NCI-H187 (cell line): ENCODE results near the gene OS9.

ENCODE experiments used
- DNase-seq, 2 experiments: peaks; one replicate each; lab custom pipeline; 2025; lab: John Stamatoyannopoulos, UW

OS9 gene

DNA sequence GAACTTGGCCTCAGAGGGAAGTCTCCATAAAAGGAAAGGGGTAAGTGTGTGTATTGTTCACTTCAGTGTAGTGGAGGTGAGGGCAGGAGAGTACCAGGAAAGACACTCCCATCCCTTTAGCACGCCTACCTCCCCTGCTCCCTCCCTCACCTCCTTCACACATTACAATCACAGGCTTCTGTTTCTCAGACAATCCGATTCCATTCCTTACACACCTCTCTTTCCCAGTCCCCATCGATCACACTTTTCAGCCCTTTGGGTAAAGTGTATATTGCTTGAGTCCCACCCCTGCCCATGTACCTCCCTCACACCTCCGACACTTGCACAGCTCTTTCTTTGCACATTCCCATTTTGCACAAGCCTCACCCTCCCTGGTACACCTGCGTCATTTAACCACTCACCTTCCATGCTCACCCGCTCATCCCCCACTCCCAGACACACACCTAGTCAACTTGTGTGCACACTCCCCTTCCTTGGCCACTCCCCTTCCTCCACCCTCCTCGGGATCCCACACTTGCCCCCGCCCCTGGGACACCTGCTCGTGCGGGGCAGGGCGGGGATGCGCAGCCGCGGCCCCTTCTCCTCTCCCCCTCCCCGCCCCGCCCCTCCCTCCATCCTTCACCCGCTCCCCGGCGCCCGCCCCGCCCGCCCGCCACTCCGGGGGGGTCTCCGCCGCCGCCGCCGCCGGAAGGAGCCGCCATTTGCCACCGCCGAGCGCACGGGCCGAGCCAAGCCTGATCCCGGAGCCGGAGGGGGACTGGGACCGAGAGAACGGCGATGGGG, 60.7 kb downstream of the OS9 start, which contains the start of gene MARCHF9:
Gene MARCHF9 (plus strand): TSS at position 693 of the 783 bp plus-strand sequence. CDS start 426 bp downstream, outside the sequence.
- peak; percentile 89 to 95 for DNase-seq

DNA sequence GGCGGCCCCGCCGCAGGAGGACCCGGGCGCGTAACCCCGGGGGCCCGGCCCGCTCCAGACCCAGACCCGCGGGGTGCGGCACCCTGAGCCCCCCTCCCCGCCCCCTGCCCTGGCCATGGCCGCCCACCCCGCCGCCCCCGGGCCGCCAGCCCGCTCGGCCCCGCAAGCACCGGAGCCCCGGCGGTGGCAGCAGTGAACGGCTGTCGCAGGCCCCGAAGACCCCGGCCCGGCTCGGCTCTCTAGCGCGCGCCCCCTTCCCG, 61.2 kb downstream of the OS9 start:
- DNase-seq: no peak

DNA sequence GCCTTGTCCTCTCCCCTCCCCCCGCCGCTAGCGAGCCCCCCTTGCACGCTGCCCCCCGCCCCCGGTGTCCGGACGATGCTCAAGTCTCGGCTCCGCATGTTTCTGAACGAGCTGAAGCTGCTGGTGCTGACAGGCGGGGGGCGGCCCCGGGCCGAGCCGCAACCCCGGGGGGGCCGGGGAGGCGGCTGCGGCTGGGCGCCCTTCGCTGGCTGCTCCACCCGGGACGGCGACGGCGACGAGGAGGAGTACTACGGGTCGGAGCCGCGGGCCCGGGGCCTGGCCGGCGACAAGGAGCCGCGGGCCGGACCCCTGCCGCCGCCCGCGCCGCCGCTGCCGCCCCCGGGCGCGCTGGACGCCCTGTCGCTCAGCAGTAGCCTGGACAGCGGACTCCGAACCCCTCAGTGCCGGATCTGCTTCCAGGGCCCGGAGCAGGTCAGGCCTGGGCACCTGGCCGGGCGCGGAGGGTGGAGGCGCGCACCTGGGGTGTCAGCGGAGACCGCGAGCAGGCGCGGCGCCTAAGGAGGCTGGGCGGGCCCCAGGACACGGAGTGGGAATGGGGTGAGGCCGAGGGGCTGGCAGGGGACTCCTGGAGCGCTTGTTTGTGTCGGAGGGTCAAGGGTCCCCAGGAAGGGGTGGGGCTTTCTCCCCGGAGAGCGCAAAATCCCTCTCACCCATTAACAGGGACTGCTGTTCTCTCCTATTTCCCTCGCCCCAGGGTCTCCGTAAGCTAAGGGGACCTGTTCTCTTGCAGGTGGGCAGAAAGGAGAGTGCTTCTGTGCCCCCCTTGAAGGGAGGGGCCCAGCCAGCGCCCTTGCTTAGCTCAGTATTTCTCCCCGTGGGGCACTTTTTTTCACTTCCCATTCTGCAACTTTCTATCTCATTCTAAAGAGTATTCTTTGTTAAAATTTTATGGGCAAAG, 61.8 kb downstream of the OS9 start:
- no peak for DNase-seq

DNA sequence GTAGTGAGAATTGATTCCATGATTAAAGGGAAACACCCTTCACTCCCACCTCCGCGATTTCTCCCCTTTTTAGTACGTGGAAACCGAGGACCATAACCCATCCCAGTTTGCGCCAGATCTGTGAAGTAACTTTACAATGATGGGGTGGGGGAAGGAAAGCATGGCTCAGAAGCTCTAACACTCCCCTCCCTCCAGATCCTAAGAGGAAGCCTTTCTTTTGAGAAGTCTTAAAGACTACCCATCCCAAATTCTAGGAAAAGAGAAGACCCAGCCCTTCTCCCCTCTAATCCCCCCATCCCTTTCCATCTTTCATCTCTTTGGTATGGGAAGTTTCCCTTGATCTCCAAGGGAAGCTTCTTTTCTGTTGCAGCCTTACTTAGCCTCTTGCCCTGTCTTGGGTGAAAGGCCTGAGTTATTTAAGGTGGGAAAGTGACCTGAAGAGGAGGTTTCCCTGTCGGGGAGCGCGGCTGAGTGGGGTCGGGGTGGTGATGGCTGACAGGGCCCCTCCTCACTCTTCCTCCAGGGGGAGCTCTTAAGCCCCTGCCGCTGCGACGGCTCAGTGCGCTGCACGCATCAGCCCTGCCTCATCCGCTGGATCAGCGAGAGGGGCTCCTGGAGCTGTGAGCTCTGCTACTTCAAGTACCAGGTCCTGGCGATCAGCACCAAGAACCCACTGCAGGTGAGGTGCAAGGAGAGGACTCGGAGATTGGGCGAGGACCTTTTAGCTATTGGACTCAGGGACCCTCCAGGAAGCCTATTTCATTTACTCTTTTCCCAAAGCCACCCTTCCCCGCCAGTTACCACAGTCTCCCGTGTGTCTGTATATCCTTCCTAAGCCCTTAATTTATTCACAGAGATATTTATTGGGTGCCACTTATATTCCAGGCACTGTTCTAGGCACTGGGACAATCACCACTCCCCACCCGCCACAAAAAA, 62.7 kb downstream of the OS9 start:
- DNase-seq: no peak

DNA sequence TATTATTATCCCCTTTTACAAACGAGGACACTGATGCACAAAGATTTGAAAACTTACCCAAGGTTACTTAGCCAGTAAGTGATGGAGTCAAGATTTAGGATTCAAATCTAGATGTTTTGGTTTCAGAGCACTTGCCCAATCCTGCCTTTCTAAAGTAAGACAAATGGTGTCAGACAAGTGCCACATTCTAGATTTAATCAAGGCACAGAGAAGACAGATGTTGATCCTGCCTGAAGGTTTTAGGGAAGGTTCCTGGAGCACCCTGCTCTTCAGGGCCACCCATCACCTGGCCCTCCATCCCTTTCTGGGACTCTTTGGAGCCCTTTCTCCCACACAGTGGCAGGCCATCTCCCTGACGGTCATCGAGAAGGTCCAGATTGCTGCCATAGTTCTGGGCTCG, 63.8 kb downstream of the OS9 start:
- DNase-seq: no peak

DNA sequence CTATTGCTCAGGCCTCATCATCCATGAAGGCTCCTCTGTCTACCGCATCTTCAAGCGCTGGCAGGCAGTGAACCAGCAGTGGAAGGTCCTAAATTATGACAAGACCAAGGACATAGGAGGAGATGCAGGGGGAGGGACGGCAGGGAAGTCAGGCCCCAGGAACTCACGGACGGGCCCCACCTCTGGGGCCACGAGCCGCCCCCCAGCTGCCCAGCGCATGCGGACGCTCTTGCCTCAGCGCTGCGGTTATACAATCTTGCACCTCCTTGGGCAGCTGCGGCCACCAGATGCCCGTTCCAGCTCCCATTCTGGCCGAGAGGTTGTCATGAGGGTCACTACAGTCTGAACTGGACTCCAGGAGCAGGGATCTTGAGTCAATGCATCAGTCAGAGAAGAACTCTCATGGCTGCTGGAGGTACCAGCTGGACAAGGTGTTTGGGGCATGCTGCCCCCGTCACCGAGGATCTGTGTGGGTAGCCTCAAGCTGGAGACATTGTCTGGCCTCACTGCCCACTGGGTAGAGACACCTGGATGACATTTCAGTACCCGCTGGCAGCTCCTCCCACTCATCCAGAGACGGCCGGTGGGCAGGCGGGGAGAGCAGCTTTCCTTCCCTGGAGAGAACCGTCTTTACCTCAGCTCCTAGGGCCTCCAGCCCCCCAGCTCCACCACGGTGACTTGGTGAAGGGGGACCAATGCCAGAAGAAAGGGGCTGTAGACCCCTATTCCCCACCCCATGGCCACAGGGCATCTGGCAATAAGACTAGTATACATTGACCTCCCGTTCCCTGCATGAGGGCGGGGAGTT, 64.8 kb downstream of the OS9 start:
- no peak for DNase-seq

DNA sequence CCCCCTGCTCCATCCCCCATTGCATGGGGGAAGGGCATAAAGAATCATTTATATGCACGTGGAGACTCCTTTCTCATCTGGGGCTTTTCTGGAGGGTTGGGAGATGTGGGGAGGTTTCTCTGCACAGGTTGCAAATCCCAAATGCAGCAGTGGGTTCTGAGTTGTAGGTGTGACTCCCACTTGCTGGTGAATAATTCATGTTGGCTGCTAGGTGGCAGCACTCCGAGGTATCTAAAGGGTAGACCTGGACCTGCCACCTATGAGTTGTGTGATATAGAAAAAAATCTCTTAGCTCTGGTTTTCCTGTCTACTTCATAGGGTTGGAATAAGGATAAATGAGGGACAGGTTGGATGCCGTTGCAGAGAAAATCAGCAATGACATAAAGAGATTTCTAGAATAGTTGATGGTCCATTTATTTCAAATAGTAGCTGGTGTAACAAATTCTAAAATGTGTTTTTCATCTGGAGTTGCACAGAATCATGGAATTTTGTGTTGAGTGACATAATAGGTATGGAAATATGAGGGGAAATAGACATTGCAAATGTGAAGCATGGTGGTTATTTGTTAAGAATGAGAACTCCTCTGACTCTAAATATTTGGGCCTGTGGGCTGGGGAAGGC, 65.5 kb downstream of the OS9 start:
- no peak for DNase-seq

DNA sequence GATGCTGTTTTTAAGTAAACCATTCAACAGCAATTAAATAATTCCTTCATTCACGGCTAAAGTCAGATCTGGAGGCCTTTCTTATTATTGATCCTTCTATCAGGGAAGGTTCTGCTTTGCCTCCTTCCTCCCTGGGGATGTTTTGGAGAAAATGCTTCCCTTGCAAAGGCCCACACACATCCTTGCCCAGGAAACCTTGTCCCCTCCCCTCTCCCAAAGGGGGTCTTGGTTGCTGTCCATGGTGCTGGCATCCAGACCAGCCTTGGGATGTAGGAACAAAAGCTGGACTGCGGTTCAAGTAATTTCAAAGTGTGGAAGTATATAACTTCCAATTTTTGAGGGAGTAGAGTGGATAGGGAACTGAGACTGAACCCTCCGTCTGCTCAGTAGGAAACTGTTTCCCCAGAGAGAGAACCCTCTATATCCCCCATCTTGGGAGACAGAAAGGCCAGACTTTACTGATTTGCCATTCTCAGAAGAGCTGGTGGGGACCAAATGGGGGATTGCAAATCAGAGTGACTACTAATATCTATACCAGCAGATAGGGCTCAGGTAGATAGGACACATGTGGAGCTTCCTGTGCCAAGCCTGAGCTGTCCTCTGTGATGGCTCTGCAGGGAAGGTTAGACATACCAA, 66.5 kb downstream of the OS9 start:
- DNase-seq: no peak

DNA sequence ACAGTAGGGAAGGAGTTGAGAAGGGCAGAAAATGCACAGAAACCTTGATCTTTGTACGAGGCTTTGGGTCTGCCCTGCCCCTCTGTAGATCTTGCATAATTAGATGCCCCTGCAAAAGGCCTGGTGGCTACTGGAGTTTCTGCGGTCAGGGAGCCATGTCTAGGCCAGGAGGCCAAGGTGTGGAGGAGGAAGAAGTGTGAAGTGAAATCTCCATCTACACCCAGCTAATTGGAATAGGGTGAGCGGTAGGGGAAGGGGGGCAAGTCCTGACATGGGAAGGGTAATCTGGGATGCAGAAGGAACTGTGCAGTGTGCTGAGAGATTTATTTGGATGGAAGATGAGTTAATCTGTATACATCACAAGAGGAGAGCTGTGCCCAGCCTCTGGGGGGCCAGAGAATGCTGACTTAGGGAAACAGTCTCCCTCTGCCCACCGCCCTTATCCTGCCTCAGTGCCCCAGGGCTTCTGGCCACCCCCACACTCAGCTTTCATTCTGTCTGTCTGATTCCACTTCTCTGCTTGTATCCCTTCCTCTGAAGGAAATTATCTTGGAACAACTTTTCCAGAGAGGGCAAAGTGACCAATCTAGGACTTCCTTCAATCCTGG, 67.6 kb downstream of the OS9 start:
- DNase-seq: no peak

DNA sequence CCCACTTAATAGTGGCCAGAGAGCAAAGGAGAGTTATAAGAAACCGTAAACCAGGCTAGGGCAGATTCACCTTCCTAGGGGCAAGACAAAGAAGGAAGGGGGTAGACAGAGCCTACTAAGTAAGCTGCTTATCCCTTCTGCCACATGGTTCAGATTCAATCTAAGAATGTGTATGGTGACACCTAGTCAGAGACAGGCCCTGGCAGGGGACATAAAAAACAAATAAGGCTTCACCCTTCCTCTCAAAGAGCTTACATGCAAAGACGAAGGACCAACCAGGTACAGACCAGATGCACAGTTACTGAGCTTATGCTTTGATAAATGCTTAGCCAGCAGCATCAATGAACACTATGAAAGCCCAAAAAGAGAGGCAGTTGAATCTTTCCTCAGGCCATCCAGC, 68.5 kb downstream of the OS9 start:
- DNase-seq: no peak

DNA sequence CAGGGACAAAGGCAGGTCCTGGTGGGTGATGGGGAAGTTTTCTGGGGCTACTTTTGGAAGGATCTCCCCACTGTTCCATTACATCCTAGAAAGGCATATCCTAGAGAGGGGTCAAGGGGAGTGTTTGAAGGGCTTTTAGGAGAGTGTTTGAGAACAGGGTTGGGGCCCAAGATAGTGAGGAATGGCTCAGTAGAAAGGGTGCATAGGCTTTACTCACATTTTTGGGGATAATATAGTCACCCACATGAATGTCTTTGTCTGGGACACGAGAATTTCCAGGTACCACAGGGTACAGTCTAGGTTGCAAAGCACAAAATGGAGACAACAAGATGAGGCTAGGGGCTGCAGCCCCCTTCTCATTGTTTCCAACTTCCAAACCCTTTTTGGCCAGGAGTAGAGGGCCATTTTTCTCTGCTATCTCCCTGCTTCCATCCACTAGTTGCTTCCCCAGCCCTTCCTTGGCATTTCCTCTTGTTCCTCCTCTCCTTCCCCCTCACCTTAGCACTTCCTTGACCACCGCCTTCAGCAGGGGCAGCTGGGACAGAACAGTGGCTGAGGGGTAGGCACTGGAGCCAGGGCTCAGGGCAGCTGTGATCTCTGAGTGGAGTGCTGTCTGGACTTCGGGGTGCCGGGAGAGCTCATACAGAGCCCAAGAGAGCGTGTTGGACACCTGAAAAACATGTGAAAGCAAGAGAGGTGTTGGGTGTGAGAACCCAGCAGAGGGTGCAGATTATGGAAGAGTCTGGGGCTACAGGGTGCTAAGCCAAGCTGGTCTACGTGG, 70.1 kb downstream of the OS9 start:
- DNase-seq: no peak

DNA sequence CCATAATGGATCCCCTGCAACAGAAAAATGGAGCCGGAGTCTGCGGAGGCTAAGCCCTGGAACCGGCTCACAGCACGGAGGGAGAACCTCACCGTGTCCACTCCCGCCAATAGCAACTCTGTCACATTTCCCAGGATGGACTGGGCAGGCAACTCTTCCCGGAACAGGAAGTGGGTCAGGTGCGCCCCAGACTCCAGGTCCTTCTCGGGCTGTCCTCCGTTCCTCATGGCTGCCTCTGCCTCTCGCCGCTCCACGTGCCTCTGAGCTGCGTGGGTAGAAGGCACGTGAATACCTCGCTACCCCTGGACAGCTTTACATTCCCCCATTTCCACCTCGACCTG, 70.7 kb downstream of the OS9 start:
- DNase-seq: no peak

DNA sequence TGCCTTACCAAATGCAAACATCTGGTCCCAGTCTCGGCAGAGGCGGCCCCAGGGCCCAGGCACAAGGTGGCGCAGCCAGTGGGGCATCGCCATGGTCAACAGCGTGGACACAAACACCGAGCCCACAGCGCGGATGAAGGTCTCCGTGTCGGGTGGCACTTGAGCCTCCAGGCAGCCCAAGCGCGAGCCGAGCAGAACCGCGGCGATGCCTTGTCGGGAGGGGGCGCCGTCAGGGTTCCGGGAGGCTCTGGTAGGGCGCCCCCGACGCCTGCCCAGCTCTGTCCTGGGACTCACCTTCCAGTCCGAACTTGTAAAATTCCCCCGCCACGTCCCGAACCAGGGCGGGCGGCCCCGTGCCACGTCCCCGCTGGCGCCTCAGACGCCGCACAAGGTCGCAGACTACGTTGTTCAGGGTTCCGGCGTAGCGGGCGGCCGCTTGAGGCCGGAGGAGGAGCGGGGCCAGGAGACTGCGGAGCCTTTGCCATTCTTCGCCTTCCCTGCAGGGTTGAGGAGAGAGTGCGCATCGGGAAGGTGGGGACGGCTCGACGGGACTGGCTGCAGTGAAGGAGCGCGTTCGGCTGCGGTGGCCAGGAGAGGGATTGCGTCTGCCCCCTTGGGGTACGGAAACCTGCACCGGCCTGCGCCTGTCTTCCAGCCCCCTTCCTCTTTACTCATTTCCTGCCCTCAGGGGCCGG, 71.2 kb downstream of the OS9 start:
- DNase-seq: no peak

DNA sequence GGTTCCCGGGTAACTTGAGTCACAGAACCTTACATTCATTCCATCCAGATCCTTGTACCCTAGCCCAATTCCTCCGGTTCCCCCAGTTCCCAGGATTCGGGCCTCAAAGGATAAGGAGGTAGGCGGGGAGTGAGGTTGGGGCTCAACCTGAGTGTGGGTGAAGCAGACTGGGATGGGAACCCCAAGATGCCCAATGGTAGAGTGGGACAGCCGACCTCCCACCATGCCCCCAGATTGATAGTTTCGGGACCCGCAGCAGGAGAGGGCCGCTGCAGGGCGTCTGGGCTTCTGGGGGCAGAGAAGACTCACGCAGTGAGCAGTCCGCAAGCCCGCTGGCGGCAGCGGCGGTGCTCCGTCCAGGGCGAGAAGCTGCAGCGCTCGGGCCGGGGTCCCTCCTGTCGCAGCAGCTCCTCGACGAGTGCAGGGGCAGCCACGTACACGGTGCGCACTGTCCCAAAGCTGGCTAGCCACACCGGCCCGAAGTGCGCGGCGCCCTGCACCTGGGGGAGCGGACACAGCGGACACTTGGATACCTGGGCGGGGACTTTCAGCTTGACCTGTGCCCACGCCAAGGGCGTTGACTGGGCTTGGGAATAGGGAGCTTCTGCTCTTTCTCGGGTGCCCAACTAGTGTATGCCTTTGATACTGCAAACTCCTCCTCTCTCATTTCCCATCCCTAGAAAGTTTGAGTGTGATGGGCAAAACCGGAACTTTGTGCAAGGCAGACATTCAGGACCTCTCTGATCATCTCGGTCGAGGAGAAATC, 71.9 kb downstream of the OS9 start:
- no peak for DNase-seq

DNA sequence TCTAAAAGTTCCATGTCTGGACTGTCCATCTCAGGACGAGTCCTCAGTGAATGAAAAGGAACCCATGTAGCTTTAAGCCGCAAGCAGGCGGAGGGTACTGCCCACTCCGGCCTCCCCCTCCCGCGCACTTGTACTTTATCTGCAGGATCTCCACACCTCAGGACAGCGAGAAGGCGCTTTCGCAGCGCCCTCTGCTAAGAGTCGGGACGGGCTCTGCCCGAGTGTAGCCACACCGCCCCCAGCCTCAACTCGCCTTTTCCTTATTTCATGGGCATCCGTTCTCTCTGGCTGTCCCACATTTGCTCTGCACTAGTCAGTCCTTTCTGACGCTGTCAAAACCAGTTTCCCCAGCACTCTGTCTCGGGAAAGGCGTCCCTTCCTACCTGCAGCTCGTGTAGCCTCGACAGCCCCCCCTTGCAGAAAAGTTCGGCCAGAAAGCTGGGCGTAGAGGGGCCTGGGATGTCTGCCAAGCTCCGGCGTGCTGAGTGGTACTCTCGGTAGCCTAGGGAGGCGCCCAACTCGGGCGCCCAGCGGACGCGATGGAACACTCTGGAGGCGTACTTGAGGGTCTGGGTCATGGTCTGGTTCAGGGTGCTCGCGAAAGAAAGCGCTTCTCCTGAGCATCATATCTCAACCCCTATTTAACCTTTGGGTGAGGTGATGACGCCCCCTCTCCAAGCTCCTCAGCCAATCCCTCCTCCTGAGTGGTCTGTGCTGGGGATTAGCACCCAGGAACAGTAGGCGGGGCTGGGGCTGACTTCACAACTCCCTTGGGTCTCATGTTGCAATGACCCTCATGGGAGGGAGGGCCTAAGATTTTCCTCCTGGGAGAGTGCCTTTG, 72.8 kb downstream of the OS9 start, which contains the start of gene CYP27B1:
Gene CYP27B1 (minus strand): TSS at position 615 of the 841 bp plus-strand sequence. CDS start 37 bp downstream, at position 578.
- DNase-seq: no peak

DNA sequence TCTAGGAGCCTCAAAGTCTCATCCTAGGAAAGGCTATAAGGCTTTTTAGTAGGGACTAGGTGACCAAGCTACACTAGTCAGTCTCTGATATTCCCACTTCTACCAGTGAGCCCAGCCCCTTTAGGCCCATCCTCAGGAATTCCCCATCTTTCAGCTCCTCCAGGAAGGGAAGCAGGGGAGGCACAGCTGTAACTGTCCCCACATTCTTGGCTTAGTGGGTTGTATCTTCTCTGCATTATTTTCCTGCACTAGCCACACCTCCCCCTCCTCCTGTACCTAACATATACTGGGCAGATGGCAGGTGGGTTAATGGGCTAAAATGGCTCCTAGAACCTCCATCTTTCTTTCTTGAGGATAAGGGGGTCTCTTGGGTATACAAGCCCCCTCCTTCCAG, 73.4 kb downstream of the OS9 start:
- DNase-seq: no peak

DNA sequence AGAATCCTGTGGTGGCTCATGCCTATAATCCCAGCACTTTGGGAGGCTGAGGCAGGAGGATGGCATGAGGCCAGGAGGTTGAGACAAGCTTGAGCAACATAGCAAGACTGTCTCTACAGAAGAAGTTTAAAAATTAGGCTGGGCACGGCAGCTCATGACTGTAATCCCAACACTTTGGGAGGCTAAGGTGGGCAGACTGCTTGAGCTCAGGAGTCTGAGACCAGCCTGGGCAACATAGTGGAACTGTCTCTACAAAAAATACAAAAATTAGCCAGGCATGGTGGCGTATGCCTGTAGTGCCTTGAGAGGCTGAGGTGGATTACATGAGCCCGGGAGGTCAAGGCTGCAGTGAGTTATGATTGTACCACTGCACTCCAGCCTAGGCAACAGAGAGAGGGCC, 73.9 kb downstream of the OS9 start:
- DNase-seq: no peak
